Chondrocyte (in vitro differentiated cells): ENCODE measurements around the gene CCDC201. TPM values are rescaled to one million over a fixed set of nuclear protein-coding genes. Genes with fewer than 3 reads are reported as not detected.

ENCODE experiments used
- DNase-seq: peaks from one replicate; pipeline ENCODE4 v3.0.0; 2021; ENCODE audit warnings: mixed read lengths, low spot score
- H3K27ac Mint-ChIP-seq: one replicate; pipeline ENCODE4 v1.8.0; 2021; ENCODE audit warnings: mild to moderate bottlenecking, moderate library complexity, mixed read lengths; ENCODE audit not compliant: unreplicated experiment
- H3K27me3 Mint-ChIP-seq: 2 replicates; pipeline ENCODE4 v1.8.0; 2021; ENCODE audit warnings: low read depth, mixed read lengths
- H3K36me3 Mint-ChIP-seq: 2 replicates; pipeline ENCODE4 v1.8.0; 2021; ENCODE audit warnings: low read depth, mixed read lengths
- H3K4me1 Mint-ChIP-seq: 2 replicates; pipeline ENCODE4 v1.8.0; 2021; ENCODE audit warnings: low read depth, mild to moderate bottlenecking, mixed read lengths
- H3K4me3 Mint-ChIP-seq: one replicate; pipeline ENCODE4 v1.8.0; 2021; ENCODE audit warnings: mild to moderate bottlenecking, moderate library complexity, mixed read lengths; ENCODE audit not compliant: unreplicated experiment
- H3K9me3 Mint-ChIP-seq: 2 replicates; pipeline ENCODE4 v1.8.0; 2021; ENCODE audit warnings: low read depth, mixed read lengths
- long read RNA-seq: library from polyadenylated mRNA; stranded (forward); transcript quantifications from one replicate; pipeline ENCODE4 v2.0.0, GENCODE V29; 2021
- total RNA-seq: library from RNA; stranded (reverse); gene quantifications from 3 replicates; pipeline ENCODE4 v1.2.1, GENCODE V29; 2021
- TF ChIP-seq, protein P1 (sequence below): fragments of 200-600 bp; sonication (generic); IDR thresholded peaks from 2 replicates; pipeline ENCODE4 v1.5.0; 2021; ENCODE audit warnings: antibody characterized with exemption, mild to moderate bottlenecking, moderate library complexity

The CCDC201 gene, protein sequence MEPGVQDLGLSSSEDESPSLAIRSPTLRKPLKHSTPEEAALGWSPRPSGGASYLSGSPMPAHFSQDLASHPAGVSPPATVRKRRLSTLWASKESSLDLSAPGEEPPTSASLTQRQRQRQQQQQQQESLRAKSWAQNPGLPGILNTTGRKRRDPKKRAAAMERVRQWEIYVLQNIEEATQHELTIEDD
- total RNA-seq: not detected in 3 replicates
- long read RNA-seq: 0 reads

DNA sequence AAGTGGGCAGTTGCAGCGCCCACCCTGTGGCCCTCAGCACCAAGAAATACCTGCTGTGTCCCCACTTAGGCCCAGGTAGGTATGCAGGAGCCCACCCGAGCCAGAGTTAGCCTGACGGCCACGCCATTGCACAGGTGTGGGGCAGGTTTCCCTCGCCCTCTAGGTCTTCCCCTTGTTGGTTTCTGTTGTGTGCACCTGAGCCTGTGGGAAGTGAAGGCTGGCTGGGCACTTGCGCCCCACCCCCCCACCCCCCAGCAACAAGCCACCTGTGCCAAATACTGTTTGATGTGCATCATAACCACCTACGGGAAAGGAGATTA, at the start of gene CCDC201:
Gene CCDC201, minus strand, starts transcription at position 48 of the 320 bp plus-strand sequence. CDS start 75 bp downstream, outside the sequence.
- no peak within 1 kb of the TSS for H3K27ac Mint-ChIP-seq
- H3K4me3 Mint-ChIP-seq: no peak within 1 kb of the TSS
- no peaks in the 10 kb centered on the region for H3K36me3 Mint-ChIP-seq
- peaks cover 11% of the 10 kb centered on the region for H3K9me3 Mint-ChIP-seq
- H3K4me1 Mint-ChIP-seq: peaks cover 9% of the 10 kb centered on the region
- H3K27me3 Mint-ChIP-seq: no peaks in the 10 kb centered on the region
- TF ChIP-seq, protein P1, sequence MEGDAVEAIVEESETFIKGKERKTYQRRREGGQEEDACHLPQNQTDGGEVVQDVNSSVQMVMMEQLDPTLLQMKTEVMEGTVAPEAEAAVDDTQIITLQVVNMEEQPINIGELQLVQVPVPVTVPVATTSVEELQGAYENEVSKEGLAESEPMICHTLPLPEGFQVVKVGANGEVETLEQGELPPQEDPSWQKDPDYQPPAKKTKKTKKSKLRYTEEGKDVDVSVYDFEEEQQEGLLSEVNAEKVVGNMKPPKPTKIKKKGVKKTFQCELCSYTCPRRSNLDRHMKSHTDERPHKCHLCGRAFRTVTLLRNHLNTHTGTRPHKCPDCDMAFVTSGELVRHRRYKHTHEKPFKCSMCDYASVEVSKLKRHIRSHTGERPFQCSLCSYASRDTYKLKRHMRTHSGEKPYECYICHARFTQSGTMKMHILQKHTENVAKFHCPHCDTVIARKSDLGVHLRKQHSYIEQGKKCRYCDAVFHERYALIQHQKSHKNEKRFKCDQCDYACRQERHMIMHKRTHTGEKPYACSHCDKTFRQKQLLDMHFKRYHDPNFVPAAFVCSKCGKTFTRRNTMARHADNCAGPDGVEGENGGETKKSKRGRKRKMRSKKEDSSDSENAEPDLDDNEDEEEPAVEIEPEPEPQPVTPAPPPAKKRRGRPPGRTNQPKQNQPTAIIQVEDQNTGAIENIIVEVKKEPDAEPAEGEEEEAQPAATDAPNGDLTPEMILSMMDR: no peak
- DNase-seq: no peak

DNA sequence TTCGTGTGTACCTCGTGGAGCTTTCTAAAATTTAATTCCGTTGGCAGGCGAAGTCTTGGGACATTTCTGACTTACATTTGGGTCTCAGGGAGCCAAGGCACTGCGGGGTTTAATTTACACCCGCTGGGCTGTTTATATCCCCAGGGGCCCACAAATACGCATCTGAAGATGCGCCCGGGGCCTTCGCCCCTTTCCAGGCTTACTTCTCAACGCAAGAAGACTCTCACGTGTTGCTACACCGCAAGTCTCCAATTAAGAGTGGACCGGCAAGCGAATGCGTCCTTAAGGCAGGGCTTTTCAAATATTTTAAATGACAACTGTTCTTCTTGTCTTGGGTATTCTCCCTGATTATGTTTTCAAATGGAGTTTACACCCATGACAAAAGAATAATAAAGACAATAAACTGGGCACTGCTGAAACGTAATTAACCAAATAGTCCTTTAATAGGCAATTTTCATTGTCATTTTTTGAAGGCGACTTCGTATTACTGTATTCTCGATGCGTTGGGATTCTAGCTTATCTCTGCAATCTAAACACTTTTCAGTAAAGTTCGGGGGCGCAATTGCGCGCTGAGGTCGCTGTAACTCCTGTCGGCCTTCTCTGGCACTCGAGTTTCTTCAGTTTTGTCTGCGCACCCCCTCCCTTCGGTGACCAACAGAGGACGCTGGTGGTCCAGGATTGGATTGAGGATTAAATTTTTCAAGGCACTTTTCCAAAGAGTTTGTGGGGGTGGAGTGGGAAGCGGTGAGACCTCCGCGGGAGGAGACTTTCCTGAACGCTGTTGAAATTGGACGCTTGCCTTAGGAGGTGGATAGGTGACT, 49.0 kb upstream of the CCDC201 start:
- Mint-ChIP-seq H3K4me1 (peaks cover 87% of the 10 kb centered on the region), H3K27ac (peak overlapping the region; percentile 97), H3K9me3 (no peaks in the 10 kb centered on the region), H3K27me3 (no peaks in the 10 kb centered on the region), H3K4me3 (peak overlapping the region; percentile 68), H3K36me3 (peaks cover 7% of the 10 kb centered on the region)
- DNase-seq: no peak
- TF ChIP-seq, protein P1: peak; percentile 98

DNA sequence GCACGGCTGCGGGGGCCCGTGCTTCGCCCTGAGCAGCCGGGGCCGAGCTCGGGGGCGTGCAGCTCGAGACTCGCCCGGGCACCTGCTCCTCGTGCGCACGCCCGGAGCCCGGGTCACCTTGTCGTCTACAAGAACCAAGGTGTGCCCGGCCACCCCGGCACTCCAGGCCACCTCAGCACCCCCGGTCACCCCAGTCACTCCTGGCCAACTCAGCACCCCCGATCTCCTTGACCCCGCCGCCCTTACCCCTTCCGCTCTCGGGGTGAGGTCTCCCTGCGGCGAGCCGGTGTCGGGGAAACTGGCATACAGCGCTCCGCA, 48.5 kb upstream of the CCDC201 start:
- Mint-ChIP-seq H3K4me1 (peaks cover 87% of the 10 kb centered on the region), H3K36me3 (peaks cover 7% of the 10 kb centered on the region), H3K27ac (peak overlapping the region; percentile 55), H3K27me3 (no peaks in the 10 kb centered on the region), H3K9me3 (no peaks in the 10 kb centered on the region), H3K4me3 (peak overlapping the region; percentile 68)
- TF ChIP-seq, protein P1: no peak
- DNase-seq: no peak

DNA sequence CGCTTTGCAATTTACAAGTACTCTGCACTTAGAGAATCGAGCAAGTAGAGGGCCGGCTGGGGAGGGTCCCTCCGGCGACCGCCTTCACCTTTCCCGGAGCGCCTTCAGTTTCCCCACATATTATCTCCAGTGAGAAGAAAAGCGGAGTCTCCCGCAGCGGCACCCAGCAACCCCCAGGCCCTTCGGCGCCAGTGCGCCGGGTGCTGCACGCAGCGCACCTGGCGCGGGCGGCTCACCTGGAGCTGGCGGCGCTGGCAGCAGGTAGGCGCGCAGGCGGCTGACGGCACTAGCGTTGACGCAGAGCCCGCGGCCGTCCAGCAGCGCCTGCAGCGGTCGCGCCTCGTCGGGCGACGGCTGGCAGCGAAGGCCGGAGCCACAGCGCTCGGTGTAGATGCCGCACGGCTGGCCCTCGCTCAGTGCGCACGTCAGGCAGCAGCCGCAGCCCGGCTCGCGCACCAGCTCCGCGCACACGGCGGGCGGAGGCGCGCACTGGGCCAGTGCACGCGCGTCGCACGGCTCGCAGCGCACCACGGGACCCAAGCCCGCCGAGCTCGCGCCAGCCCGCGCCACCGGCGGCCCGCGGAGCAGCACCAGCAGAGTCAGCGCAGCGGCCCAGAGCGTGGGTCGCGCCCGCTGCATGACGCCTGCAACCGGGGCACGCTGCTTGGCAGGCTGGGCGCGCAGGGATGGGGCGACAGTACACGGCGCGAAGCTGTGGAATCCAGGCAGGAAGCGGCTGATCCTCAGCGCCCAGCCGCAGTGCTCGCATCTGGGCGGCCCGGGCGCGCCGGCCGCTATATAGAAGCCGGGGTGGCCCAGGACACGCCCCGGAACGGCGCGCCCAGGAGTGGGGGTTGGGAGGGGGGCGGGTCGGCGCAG, 47.9 kb upstream of the CCDC201 start, which contains the start of gene IGFBP3:
Gene IGFBP3, minus strand, starts transcription at position 771 of the 879 bp plus-strand sequence. Its CDS starts 132 bp downstream, at position 639.
- DNase-seq: no peak
- Mint-ChIP-seq H3K4me3 (peak within 1 kb of the TSS; percentile 89), H3K36me3 (peaks cover 13% of the 10 kb centered on the region), H3K27me3 (no peaks in the 10 kb centered on the region), H3K4me1 (peaks cover 87% of the 10 kb centered on the region), H3K9me3 (no peaks in the 10 kb centered on the region), H3K27ac (peak within 1 kb of the TSS; percentile 97)
- TF ChIP-seq, protein P1: no peak

DNA sequence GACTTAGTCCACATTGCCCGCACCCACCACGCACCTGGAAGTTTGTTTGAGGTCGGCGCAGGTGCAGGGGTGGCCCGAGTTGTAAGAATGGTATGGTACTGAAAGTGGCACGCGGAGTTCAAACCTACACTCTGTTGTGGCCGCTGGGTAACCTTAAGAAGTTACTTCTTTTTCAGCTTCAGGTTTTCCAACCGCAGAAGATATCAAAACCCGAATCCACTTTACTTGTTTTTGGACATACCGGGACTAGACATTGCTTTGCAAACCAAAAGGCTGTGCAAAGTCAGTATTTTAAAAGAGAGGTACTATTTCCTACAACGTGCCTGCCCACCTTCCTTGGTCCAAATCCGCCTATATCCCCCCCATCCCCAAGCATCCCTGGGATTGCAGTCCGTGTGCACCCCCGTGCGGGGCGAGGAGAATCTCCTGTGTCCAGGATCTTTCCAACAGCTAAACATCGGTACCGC, 47.1 kb upstream of the CCDC201 start:
- no peak for DNase-seq
- H3K27me3 Mint-ChIP-seq: no peaks in the 10 kb centered on the region
- H3K36me3 Mint-ChIP-seq: peaks cover 17% of the 10 kb centered on the region
- peak overlapping the region; percentile 78 for H3K27ac Mint-ChIP-seq
- peaks cover 85% of the 10 kb centered on the region for H3K4me1 Mint-ChIP-seq
- no peaks in the 10 kb centered on the region for H3K9me3 Mint-ChIP-seq
- TF ChIP-seq, protein P1: peak; percentile 26
- H3K4me3 Mint-ChIP-seq: peak overlapping the region; percentile 89
